A673 (cell line): ENCODE data around the gene ZFP69B. TPM values are rescaled to one million over a fixed set of nuclear protein-coding genes. Genes with fewer than 3 reads are reported as not detected.

Source experiments
- BruUV-seq: library from RNA; stranded (reverse); fragments of 400-500 nt; replicated peaks from 2 replicates; lab custom pipeline; 2021; lab: Mats Ljungman, UMichigan
- CTCF ChIA-PET: fragments of 300-600 bp; sonication (Branson Sonifier 250); formaldehyde crosslinking; loops from one replicate; lab custom pipeline; 2022; ENCODE audit warnings: antibody characterized with exemption; lab: Charles Lee
- POLR2A ChIA-PET: fragments of 300-600 bp; sonication (Branson Sonifier 250); formaldehyde crosslinking; loops from one replicate; lab custom pipeline; 2022; ENCODE audit warnings: antibody characterized with exemption; ENCODE audit not compliant: low non-redundant PET; lab: Charles Lee
- DNase-seq: peaks from one replicate; pipeline ENCODE4 v3.0.0-alpha.2; 2015; ENCODE audit warnings: low spot score
- H3K27ac ChIP-seq: fragments of 200-600 bp; sonication (generic); 2 replicates; pipeline ENCODE4 v1.5.1; 2016; ENCODE audit warnings: mixed run types, low read depth, mild to moderate bottlenecking, mixed read lengths, antibody characterized with exemption, low read length; ENCODE audit not compliant: poor library complexity, severe bottlenecking
- H3K27me3 ChIP-seq: fragments of 200-600 bp; sonication (generic); replicated peaks from 2 replicates; pipeline ENCODE4 v1.6.1; 2017; ENCODE audit warnings: mixed run types, low read depth, mild to moderate bottlenecking, mixed read lengths, antibody characterized with exemption, low read length; ENCODE audit not compliant: insufficient read depth, poor library complexity
- H3K36me3 ChIP-seq: fragments of 200-600 bp; sonication (generic); 2 replicates; pipeline ENCODE4 v1.6.1; 2016; ENCODE audit warnings: mixed run types, mild to moderate bottlenecking, mixed read lengths, antibody characterized with exemption, low read length; ENCODE audit not compliant: insufficient read depth, poor library complexity, severe bottlenecking
- H3K4me1 ChIP-seq: fragments of 200-600 bp; sonication (generic); 2 replicates; pipeline ENCODE4 v1.6.1; 2017; ENCODE audit warnings: mixed run types, mild to moderate bottlenecking, mixed read lengths, antibody characterized with exemption, low read length; ENCODE audit not compliant: insufficient read depth, poor library complexity, severe bottlenecking
- H3K4me3 ChIP-seq: fragments of 200-600 bp; sonication (generic); 2 replicates; pipeline ENCODE4 v1.5.1; 2016; ENCODE audit warnings: low read depth, mixed run types, mild to moderate bottlenecking, mixed read lengths, low read length; ENCODE audit not compliant: poor library complexity, severe bottlenecking
- H3K9me3 ChIP-seq: fragments of 200-600 bp; sonication (generic); 2 replicates; pipeline ENCODE4 v1.6.1; 2016; ENCODE audit warnings: mixed run types, low read depth, mild to moderate bottlenecking, mixed read lengths, antibody characterized with exemption, low read length; ENCODE audit not compliant: poor library complexity, severe bottlenecking
- EZH2 ChIP-seq: fragments of 200-600 bp; sonication (generic); IDR thresholded peaks from 2 replicates; pipeline ENCODE4 v1.6.1; 2017; ENCODE audit warnings: borderline replicate concordance, low read depth, mild to moderate bottlenecking, mixed read lengths, antibody characterized with exemption, low read length; ENCODE audit not compliant: poor library complexity, severe bottlenecking
- intact Hi-C: fragments of 100-400 bp; cut with micrococcal nuclease; formaldehyde crosslinking; loops from one replicate; pipeline ENCODE4 v1.10.0; 2022; ENCODE audit not compliant: unreplicated experiment
- total RNA-seq: library from RNA; stranded (reverse); gene quantifications from 2 replicates; pipeline ENCODE4 v1.2.3, GENCODE V29; 2021
- TF ChIP-seq, protein P1 (sequence below): fragments of 300-800, 200-600 bp; sonication (generic); conservative IDR thresholded peaks from 2 replicates; pipeline ENCODE4 v1.5.1; 2017; ENCODE audit warnings: low read depth, mild to moderate bottlenecking, antibody characterized with exemption, low read length, moderate library complexity, mixed read lengths

Gene ZFP69B
- total RNA-seq, 1 experiment from 2014 or later, result 18.5 TPM

DNA sequence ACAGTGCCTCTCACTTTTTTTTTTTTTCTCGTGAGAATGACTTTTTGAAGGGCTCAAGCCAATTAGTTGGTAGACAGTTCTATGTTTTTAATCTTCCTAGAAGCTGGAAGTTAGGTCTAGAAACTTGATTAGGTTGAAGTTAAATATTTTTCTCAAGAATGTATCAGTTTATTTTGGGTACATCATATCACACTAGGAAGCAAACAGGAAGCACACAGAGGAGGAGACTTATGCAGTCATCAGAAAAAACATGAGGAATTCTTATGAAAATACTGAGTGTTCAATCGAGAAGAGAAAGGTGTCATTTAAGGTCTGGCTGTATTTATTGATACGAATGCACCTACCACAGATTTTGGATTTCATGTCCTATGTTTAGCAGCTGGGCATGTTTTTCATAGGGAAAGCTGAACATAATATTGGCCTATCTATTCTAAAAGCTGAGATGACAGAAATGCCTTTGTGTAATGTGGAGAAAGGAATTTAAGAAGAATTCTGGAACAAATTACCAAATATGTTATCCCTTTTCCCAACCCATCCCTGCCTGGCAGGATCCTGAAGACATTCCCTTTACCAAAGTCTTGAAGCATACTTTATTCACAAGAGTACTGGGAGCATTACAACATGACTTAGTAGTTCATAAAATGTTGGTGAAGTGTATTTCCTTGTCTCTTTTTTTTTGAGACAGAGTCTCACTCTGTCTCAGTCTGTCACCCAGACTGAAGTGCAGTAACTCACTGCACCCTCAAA, 17.5 kb upstream of the ZFP69B start:
- ChIA-PET CTCF (interaction anchor here (0.7 kb wide), 1 partner anchor 289 kb away, joined by 3 read pairs; no protein-coding TSS in a partner anchor), POLR2A (no interaction called here)
- no peaks in the 10 kb centered on the region for H3K4me1 ChIP-seq
- no peak for DNase-seq
- intact Hi-C loops, result loop anchor here (10.0 kb wide), 1 partner anchor 288 kb away; no protein-coding TSS in a partner anchor
- H3K27ac ChIP-seq, result no peak overlapping the region
- no peaks in the 10 kb centered on the region for H3K27me3 ChIP-seq
- no peak overlapping the region for H3K4me3 ChIP-seq
- no TSS peak for BruUV-seq
- TF ChIP-seq, protein P1, sequence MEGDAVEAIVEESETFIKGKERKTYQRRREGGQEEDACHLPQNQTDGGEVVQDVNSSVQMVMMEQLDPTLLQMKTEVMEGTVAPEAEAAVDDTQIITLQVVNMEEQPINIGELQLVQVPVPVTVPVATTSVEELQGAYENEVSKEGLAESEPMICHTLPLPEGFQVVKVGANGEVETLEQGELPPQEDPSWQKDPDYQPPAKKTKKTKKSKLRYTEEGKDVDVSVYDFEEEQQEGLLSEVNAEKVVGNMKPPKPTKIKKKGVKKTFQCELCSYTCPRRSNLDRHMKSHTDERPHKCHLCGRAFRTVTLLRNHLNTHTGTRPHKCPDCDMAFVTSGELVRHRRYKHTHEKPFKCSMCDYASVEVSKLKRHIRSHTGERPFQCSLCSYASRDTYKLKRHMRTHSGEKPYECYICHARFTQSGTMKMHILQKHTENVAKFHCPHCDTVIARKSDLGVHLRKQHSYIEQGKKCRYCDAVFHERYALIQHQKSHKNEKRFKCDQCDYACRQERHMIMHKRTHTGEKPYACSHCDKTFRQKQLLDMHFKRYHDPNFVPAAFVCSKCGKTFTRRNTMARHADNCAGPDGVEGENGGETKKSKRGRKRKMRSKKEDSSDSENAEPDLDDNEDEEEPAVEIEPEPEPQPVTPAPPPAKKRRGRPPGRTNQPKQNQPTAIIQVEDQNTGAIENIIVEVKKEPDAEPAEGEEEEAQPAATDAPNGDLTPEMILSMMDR, result no peak
- no peak for TF ChIP-seq EZH2
- no peaks in the 10 kb centered on the region for H3K9me3 ChIP-seq
- H3K36me3 ChIP-seq, result no peaks in the 10 kb centered on the region

DNA sequence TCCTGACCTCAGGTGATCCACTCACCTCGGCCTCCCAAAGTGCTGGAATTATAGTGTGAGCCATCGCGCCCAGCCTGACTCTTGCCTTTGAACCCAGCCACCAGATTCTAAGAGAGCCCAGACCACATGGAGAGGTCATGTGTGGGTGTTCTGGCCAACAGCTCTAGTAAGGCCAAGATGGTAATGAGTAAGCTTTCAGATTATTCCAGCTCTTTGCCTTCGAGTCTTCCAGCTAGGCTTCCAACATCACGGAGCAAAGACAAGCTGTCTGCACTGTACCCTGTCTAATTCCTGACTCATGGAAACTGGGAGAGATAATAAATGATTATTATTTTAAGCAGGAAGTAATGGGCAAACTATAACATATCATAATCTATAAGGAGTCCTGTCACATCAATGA, 14.8 kb upstream of the ZFP69B start:
- CTCF ChIA-PET, result interaction anchor here (0.6 kb wide), 1 partner anchor 130 kb away, joined by 3 read pairs; no protein-coding TSS in a partner anchor

DNA sequence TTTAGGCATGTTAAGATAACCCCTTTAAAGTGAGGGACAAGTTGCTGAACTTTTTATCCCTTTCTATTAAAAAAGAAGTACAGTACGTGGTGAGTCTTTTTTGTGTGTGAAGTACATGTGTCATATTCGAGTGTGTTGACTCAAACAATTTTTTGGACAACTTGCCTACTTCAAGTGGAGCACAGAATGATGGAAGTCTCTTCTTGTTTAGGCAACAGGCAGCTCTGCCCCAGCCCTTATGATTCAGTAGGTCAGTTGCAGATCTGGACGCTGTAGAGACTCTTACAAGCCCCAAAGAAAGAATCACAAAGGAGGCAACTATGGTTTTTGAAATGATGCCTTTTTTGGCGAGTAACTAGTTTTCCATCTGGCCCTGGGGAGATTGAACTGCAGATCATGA, 14.4 kb upstream of the ZFP69B start:
- BruUV-seq, result no TSS peak
- H3K4me3 ChIP-seq, result no peak overlapping the region
- no peak for DNase-seq

More for the DNA sequence above, 14.8 kb upstream of the ZFP69B start:
- Histone ChIP-seq H3K36me3 (no peaks in the 10 kb centered on the region), H3K4me3 (no peak overlapping the region), H3K27ac (no peak overlapping the region), H3K4me1 (no peaks in the 10 kb centered on the region), H3K27me3 (no peaks in the 10 kb centered on the region), H3K9me3 (no peaks in the 10 kb centered on the region)
- BruUV-seq, result no TSS peak
- POLR2A ChIA-PET, result no interaction called here
- intact Hi-C loops, result loop anchor here (10.0 kb wide), 1 partner anchor 291 kb away; no protein-coding TSS in a partner anchor
- TF ChIP-seq EZH2, result no peak
- TF ChIP-seq, protein P1, result no peak
- no peak for DNase-seq

More for the DNA sequence above, 14.4 kb upstream of the ZFP69B start:
- H3K27me3 ChIP-seq, result no peaks in the 10 kb centered on the region
- no peaks in the 10 kb centered on the region for H3K9me3 ChIP-seq
- no peak overlapping the region for H3K27ac ChIP-seq
- no peaks in the 10 kb centered on the region for H3K4me1 ChIP-seq
- TF ChIP-seq, protein P1, result no peak
- TF ChIP-seq EZH2, result no peak
- no peaks in the 10 kb centered on the region for H3K36me3 ChIP-seq
- CTCF ChIA-PET, result no interaction called here
- POLR2A ChIA-PET, result no interaction called here
- intact Hi-C loops, result loop anchor here (10.0 kb wide), 1 partner anchor 291 kb away; no protein-coding TSS in a partner anchor
